OCI-LY1 (cell line): ENCODE data around the gene NDC80.

Source experiments
- H2AFZ ChIP-seq: fragments of 200-600 bp; sonication (generic), shearing (Covaris generic); 2 replicates; pipeline ENCODE4 v1.6.0; 2014; ENCODE audit warnings: antibody characterized with exemption, mild to moderate bottlenecking, low read length
- H3F3A ChIP-seq: fragments of 200-600 bp; sonication (generic), shearing (Covaris generic); 2 replicates; pipeline ENCODE4 v1.6.0; 2014; ENCODE audit warnings: mild to moderate bottlenecking, antibody characterized with exemption, low read length, moderate library complexity; ENCODE audit not compliant: insufficient read depth
- H3K27ac ChIP-seq: fragments of 200-600 bp; sonication (generic); 2 replicates; pipeline ENCODE4 v1.5.1; 2014; ENCODE audit warnings: low read length, mixed run types, mild to moderate bottlenecking, low read depth; ENCODE audit not compliant: poor library complexity, severe bottlenecking
- H3K27me3 ChIP-seq: fragments of 200-600 bp; sonication (generic); 2 replicates; pipeline ENCODE4 v1.6.0; 2014; ENCODE audit warnings: antibody characterized with exemption, mild to moderate bottlenecking, low read length, moderate library complexity; ENCODE audit not compliant: insufficient read depth
- H3K36me3 ChIP-seq: fragments of 200-600 bp; sonication (generic); 2 replicates; pipeline ENCODE4 v1.6.1; 2014; ENCODE audit warnings: mild to moderate bottlenecking, antibody characterized with exemption, low read length, moderate library complexity, mixed read lengths; ENCODE audit not compliant: insufficient read depth
- H3K4me1 ChIP-seq: fragments of 200-600 bp; sonication (generic); 2 replicates; pipeline ENCODE4 v1.5.1; 2014; ENCODE audit warnings: mild to moderate bottlenecking, low read length, moderate library complexity; ENCODE audit not compliant: insufficient read depth, severe bottlenecking
- H3K4me2 ChIP-seq: fragments of 200-600 bp; sonication (generic), shearing (Covaris generic); 2 replicates; pipeline ENCODE4 v1.6.1; 2014; ENCODE audit warnings: low read length
- H3K4me3 ChIP-seq: fragments of 200-600 bp; sonication (generic); 2 replicates; pipeline ENCODE4 v1.5.1; 2014; ENCODE audit warnings: low read length, low read depth, mild to moderate bottlenecking, mixed read lengths; ENCODE audit not compliant: poor library complexity, severe bottlenecking
- H3K79me2 ChIP-seq: fragments of 200-600 bp; shearing (Covaris generic); 2 replicates; pipeline ENCODE4 v1.6.1; 2016; ENCODE audit warnings: mixed run types, low read length, mixed read lengths; ENCODE audit not compliant: insufficient read depth
- H3K9ac ChIP-seq: fragments of 200-600 bp; sonication (generic), shearing (Covaris generic); 2 replicates; pipeline ENCODE4 v1.6.1; 2014; ENCODE audit warnings: mild to moderate bottlenecking, low read length, mixed read lengths
- H3K9me2 ChIP-seq: fragments of 200-600 bp; sonication (generic), shearing (Covaris generic); 2 replicates; pipeline ENCODE4 v1.6.1; 2014; ENCODE audit warnings: low read depth, mild to moderate bottlenecking, low read length, mixed read lengths
- H3K9me3 ChIP-seq: fragments of 200-600 bp; shearing (Covaris generic); 2 replicates; pipeline ENCODE4 v1.6.1; 2014; ENCODE audit warnings: low read length, mixed read lengths
- H4K20me1 ChIP-seq: fragments of 200-600 bp; sonication (generic), shearing (Covaris generic); 2 replicates; pipeline ENCODE4 v1.6.0; 2016; ENCODE audit warnings: mild to moderate bottlenecking, low read length; ENCODE audit not compliant: insufficient read depth
- EZH2 ChIP-seq: fragments of 200-600 bp; sonication (generic), shearing (Covaris generic); IDR thresholded peaks from 2 replicates; pipeline ENCODE4 v1.8.0; 2017; ENCODE audit warnings: borderline replicate concordance, mixed run types, mild to moderate bottlenecking, antibody characterized with exemption, low read length, moderate library complexity, mixed read lengths
- TF ChIP-seq, protein P1 (sequence below): fragments of 200-600 bp; sonication (generic), shearing (Covaris generic); IDR thresholded peaks from 2 replicates; pipeline ENCODE4 v1.5.1; 2017; ENCODE audit warnings: mild to moderate bottlenecking, antibody characterized with exemption, low read length, moderate library complexity, mixed read lengths

Gene NDC80

DNA sequence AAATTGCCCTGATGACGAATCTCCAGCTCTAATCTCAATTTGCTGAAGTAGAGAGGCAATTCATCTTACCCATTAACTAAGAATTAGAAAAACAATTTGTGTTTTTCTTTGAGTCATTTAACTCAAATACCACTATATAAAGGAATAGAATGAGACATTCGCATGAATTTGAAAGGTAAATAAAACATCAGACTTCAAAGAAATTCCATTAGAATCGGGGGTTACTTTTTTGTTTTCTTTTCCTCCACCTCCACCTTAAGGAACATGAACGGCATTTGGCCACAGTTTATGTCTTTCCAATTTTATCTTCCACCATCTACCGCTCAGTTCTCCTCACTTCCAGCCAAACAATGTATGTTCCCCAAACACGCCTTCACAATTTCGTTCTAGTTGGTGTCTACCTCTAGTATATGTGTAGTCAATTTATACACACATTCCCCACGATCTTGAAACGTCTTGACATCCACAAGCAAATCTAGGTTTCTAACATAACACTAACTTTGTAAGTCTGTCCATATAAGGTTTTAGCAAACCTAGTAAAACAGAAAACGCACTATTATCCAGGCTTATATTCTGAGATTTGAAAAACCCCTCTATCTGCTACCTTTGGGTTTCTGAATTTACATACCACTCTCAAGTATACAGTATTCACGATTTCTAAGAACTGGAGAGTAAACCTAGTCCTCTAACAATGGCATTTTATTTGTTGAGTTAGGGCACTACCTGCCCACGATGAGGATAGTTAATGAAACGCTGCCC is 83.0 kb downstream of the NDC80 start:
- no peak for TF ChIP-seq EZH2
- H3K36me3 ChIP-seq = no peaks in the 10 kb centered on the region; the same call in 1 of the 2 replicates
- peak overlapping the region; percentile 83 for H3K9ac ChIP-seq

DNA sequence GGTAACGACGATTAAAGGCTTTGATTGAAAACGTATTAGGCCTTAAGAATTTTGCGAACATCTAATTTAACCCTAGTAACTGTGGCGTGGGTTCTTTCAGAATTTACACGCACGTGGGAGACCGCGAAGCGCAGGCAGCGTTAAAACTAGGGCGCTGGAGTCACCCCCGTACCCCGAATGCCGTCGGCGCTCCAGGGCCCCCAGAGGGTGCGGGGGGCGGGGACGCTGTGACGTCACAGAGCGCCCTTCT is 83.5 kb downstream of the NDC80 start:
- H3K9me3 ChIP-seq = no peaks in the 10 kb centered on the region
- no peaks in the 10 kb centered on the region for H3K9me2 ChIP-seq
- H3K79me2 ChIP-seq = peaks cover 40% of the 10 kb centered on the region
- H3K27me3 ChIP-seq = no peaks in the 10 kb centered on the region
- no peak overlapping the region for H2AFZ ChIP-seq
- H3K4me2 ChIP-seq = peak overlapping the region; percentile 88
- H3K9ac ChIP-seq = peak overlapping the region; percentile 83
- no peaks in the 10 kb centered on the region for H3F3A ChIP-seq
- peaks cover 23% of the 10 kb centered on the region for H3K4me1 ChIP-seq
- TF ChIP-seq EZH2 = no peak
- TF ChIP-seq, protein P1, sequence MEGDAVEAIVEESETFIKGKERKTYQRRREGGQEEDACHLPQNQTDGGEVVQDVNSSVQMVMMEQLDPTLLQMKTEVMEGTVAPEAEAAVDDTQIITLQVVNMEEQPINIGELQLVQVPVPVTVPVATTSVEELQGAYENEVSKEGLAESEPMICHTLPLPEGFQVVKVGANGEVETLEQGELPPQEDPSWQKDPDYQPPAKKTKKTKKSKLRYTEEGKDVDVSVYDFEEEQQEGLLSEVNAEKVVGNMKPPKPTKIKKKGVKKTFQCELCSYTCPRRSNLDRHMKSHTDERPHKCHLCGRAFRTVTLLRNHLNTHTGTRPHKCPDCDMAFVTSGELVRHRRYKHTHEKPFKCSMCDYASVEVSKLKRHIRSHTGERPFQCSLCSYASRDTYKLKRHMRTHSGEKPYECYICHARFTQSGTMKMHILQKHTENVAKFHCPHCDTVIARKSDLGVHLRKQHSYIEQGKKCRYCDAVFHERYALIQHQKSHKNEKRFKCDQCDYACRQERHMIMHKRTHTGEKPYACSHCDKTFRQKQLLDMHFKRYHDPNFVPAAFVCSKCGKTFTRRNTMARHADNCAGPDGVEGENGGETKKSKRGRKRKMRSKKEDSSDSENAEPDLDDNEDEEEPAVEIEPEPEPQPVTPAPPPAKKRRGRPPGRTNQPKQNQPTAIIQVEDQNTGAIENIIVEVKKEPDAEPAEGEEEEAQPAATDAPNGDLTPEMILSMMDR = no peak
- H3K36me3 ChIP-seq = no peaks in the 10 kb centered on the region; the same call in 1 of the 2 replicates
- no peaks in the 10 kb centered on the region for H4K20me1 ChIP-seq
- peak overlapping the region; percentile 31 for H3K27ac ChIP-seq
- H3K4me3 ChIP-seq = peak overlapping the region; percentile 98

More for the DNA sequence above, 83.0 kb downstream of the NDC80 start:
- Histone ChIP-seq H4K20me1 (no peaks in the 10 kb centered on the region), H2AFZ (no peak overlapping the region), H3K79me2 (peaks cover 34% of the 10 kb centered on the region), H3K27me3 (no peaks in the 10 kb centered on the region), H3K9me2 (no peaks in the 10 kb centered on the region), H3K4me3 (peak overlapping the region; percentile 98), H3K4me1 (peaks cover 23% of the 10 kb centered on the region), H3F3A (no peaks in the 10 kb centered on the region), H3K4me2 (peak overlapping the region; percentile 88), H3K9me3 (no peaks in the 10 kb centered on the region), H3K27ac (peak overlapping the region; percentile 31)

DNA sequence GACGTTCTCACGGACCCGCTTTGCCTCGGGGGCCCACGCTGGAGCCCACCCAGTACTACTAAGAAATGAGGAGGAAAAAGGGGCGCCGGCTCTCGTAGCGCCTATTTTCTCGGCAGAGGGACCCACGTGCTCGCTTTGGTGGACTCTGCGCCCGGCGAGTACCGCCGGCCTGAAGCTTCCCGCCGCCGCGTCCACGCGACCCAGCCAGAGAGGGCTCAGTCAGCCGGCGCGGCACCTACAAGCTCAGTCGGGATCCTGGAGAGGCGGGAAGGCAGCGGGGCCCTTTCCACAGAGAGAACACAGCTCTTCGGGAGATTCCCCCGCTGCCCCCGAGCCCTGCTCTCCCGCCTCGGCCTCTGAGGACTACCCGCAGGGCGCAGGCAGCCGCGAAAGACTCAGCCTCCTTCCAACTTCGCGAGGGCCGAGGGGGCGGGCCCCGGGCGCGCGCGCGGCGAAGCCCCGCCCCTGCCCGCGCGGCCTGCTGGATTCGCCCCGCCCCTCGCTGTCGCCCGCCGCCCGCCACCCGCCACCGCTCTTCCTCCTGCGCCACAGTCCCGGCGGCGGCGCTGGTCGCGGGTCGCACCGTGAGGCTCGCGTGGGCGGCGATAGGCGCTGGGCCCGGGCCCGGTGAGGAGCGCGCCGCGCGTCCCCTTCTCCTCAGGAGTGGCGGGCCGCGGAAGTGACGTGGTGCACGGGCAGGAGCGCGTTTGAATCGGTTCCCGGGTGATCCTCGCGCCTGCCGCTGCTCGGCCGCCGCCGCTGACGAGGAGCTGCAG is 84.0 kb downstream of the NDC80 start, which contains the start of gene SMCHD1:
Gene SMCHD1, plus strand, starts transcription at position 549 of the 776 bp plus-strand sequence. CDS start 350 bp downstream, outside the sequence.
- Histone ChIP-seq H3F3A (no peaks in the 10 kb centered on the region), H3K4me2 (peak within 1 kb of the TSS; percentile 88), H3K27me3 (no peaks in the 10 kb centered on the region), H3K9me2 (no peaks in the 10 kb centered on the region), H3K9ac (peak within 1 kb of the TSS; percentile 83), H3K36me3 (no peaks in the 10 kb centered on the region; the same call in 1 of the 2 replicates), H3K79me2 (peaks cover 45% of the 10 kb centered on the region), H3K27ac (peak within 1 kb of the TSS; percentile 82), H4K20me1 (no peaks in the 10 kb centered on the region), H2AFZ (no peak within 1 kb of the TSS), H3K4me3 (peak within 1 kb of the TSS; percentile 98), H3K9me3 (no peaks in the 10 kb centered on the region), H3K4me1 (peaks cover 23% of the 10 kb centered on the region)
- TF ChIP-seq, protein P1 = no peak
- TF ChIP-seq EZH2 = no peak
